Cardiac muscle cell (in vitro differentiated cells and primary cell): ENCODE results near the gene MBD5. TPM values are rescaled to one million over a fixed set of nuclear protein-coding genes. Genes with fewer than 3 reads are reported as not detected.
A peak's percentile ranks its signal among the peaks of the same experiment; 100 is the strongest.

Source experiments
- DNase-seq, 2 donors: peaks; one replicate each; pipeline versions ENCODE4 v3.0.0 to v3.0.0-alpha.2; 2010 to 2017; ENCODE audit warnings: low read depth in 1 of 2, low spot score in 1 of 2
- H3K27ac ChIP-seq: fragments of 200-600 bp; sonication (generic); 2 replicates; pipeline ENCODE4 v1.5.1; 2016
- H3K27me3 ChIP-seq: fragments of 200-600 bp; sonication (generic); 2 replicates; pipeline ENCODE4 v1.6.0; 2016; ENCODE audit warnings: control low read depth
- H3K36me3 ChIP-seq: fragments of 200-600 bp; sonication (generic); 2 replicates; pipeline ENCODE4 v1.5.1; 2016; ENCODE audit warnings: control low read depth
- H3K4me1 ChIP-seq: fragments of 200-600 bp; sonication (generic); 2 replicates; pipeline ENCODE4 v1.8.1; 2017; ENCODE audit warnings: low read depth, mild to moderate bottlenecking, mixed run types
- H3K4me3 ChIP-seq: fragments of 200-600 bp; sonication (generic); 2 replicates; pipeline ENCODE4 v1.5.1; 2016; ENCODE audit warnings: mild to moderate bottlenecking
- H3K9me3 ChIP-seq: fragments of 200-600 bp; sonication (generic); 2 replicates; pipeline ENCODE4 v1.5.1; 2017; ENCODE audit warnings: low read depth, mild to moderate bottlenecking, control low read depth
- CTCF ChIP-seq: IDR thresholded peaks from 2 replicates; pipeline ENCODE4 v1.5.1; 2012; ENCODE audit warnings: low read depth, mild to moderate bottlenecking, low read length
- polyA plus RNA-seq: library from polyadenylated mRNA; unstranded; fragments of >200 nt; fragmentation: Nextera tagmentation; extraction: Ambion mirVana; gene quantifications from 2 replicates; pipeline ENCODE4 v1.2.1, GENCODE V29; 2016
- total RNA-seq: library from RNA; depleted of rRNA; stranded (reverse); fragments of >200 nt; gene quantifications from 2 replicates; pipeline ENCODE4 v1.2.3, GENCODE V29; 2016

The MBD5 gene
- total and polyA plus RNA-seq, 2 experiments from 2014 or later, result 44.5 to 45.6 TPM

- TF ChIP-seq CTCF, result no peak
Measured at GRCh38 chr2:148351437-148352143, 330.7 kb downstream of the MBD5 start.

GRCh38 chr2:148358375-148358774 is 337.5 kb downstream of the MBD5 start:
- no peaks in the 10 kb centered on the region for H3K4me1 ChIP-seq
- H3K4me3 ChIP-seq, result no peak overlapping the region
- no peaks in the 10 kb centered on the region for H3K36me3 ChIP-seq
- TF ChIP-seq CTCF, result no peak
- no peak overlapping the region for H3K27ac ChIP-seq
- no peaks in the 10 kb centered on the region for H3K27me3 ChIP-seq
- peak in 1 of 2 donors; percentile 6 for DNase-seq
- no peaks in the 10 kb centered on the region for H3K9me3 ChIP-seq

More at GRCh38 chr2:148351437-148352143, 330.7 kb downstream of the MBD5 start:
- no peaks in the 10 kb centered on the region for H3K36me3 ChIP-seq
- DNase-seq, result no peak
- H3K4me1 ChIP-seq, result no peaks in the 10 kb centered on the region
- no peak overlapping the region for H3K4me3 ChIP-seq
- H3K27ac ChIP-seq, result no peak overlapping the region
- no peaks in the 10 kb centered on the region for H3K9me3 ChIP-seq
- no peaks in the 10 kb centered on the region for H3K27me3 ChIP-seq

GRCh38 chr2:148360662-148361061 is 339.8 kb downstream of the MBD5 start:
- Histone ChIP-seq H3K27ac (no peak overlapping the region), H3K36me3 (no peaks in the 10 kb centered on the region), H3K27me3 (no peaks in the 10 kb centered on the region), H3K4me3 (no peak overlapping the region), H3K9me3 (no peaks in the 10 kb centered on the region), H3K4me1 (no peaks in the 10 kb centered on the region)
- DNase-seq, result no peak
- TF ChIP-seq CTCF, result no peak

- Histone ChIP-seq H3K27me3 (no peaks in the 10 kb centered on the region), H3K4me3 (no peak overlapping the region), H3K36me3 (no peaks in the 10 kb centered on the region), H3K27ac (no peak overlapping the region), H3K4me1 (no peaks in the 10 kb centered on the region), H3K9me3 (no peaks in the 10 kb centered on the region)
- DNase-seq, result no peak
- TF ChIP-seq CTCF, result no peak
Measured at GRCh38 chr2:148362144-148362796, 341.4 kb downstream of the MBD5 start.

- no peaks in the 10 kb centered on the region for H3K27me3 ChIP-seq
- H3K36me3 ChIP-seq, result no peaks in the 10 kb centered on the region
- no peaks in the 10 kb centered on the region for H3K9me3 ChIP-seq
- TF ChIP-seq CTCF, result no peak
- peaks cover 7% of the 10 kb centered on the region for H3K4me1 ChIP-seq
- DNase-seq, result peak; percentile 39 to 40
- peak overlapping the region; percentile 29 for H3K27ac ChIP-seq
- no peak overlapping the region for H3K4me3 ChIP-seq
Measured at GRCh38 chr2:148375214-148375613, 354.3 kb downstream of the MBD5 start.
